GM19193 (cell line): Measurements from ENCODE around the gene CD9.

ENCODE experiments used
- POLR2A ChIP-seq: IDR thresholded peaks from 4 replicates; pipeline ENCODE4 v1.6.1; 2011; ENCODE audit not compliant: insufficient read depth, insufficient read length; ENCODE audit errors: extremely low read depth

The CD9 gene

GRCh38 chr12:6200256-6201212 is at the start of gene CD9:
CD9 (plus strand) TSS chr12:6200400; CDS start chr12:6200500, 100 bp downstream.
- TF ChIP-seq POLR2A, result no peak

- no peak for TF ChIP-seq POLR2A
Measured at GRCh38 chr12:6154730-6155459, 45.3 kb upstream of the CD9 start.

- no peak for TF ChIP-seq POLR2A
Measured at GRCh38 chr12:6157482-6157881, 42.7 kb upstream of the CD9 start.

- TF ChIP-seq POLR2A, result no peak
Measured at GRCh38 chr12:6158255-6158654, 41.9 kb upstream of the CD9 start.

GRCh38 chr12:6158749-6159148 is 41.5 kb upstream of the CD9 start:
- no peak for TF ChIP-seq POLR2A

- no peak for TF ChIP-seq POLR2A
Measured at GRCh38 chr12:6161124-6161882, 38.9 kb upstream of the CD9 start.

- TF ChIP-seq POLR2A, result no peak
Measured at GRCh38 chr12:6163416-6164060, 36.7 kb upstream of the CD9 start.

GRCh38 chr12:6165395-6165794 is 34.8 kb upstream of the CD9 start:
- no peak for TF ChIP-seq POLR2A

GRCh38 chr12:6166808-6167207 is 33.4 kb upstream of the CD9 start:
- TF ChIP-seq POLR2A, result no peak

GRCh38 chr12:6167327-6168280 is 32.6 kb upstream of the CD9 start:
- TF ChIP-seq POLR2A, result no peak

GRCh38 chr12:6171409-6172015 is 28.7 kb upstream of the CD9 start:
- TF ChIP-seq POLR2A, result no peak

- no peak for TF ChIP-seq POLR2A
Measured at GRCh38 chr12:6172086-6172485, 28.1 kb upstream of the CD9 start.

- no peak for TF ChIP-seq POLR2A
Measured at GRCh38 chr12:6172862-6173261, 27.3 kb upstream of the CD9 start.
